HuH-7 (cell line): ENCODE results near the gene UNC45A.
"Not testable (repeated sequence)": the region's sequence is repeated elsewhere in the genome, so short reads cannot be mapped to it uniquely, and the experiment has no call there.

ENCODE experiments used
- DNase-seq: peaks from one replicate; pipeline ENCODE4 v3.0.0; 2011; ENCODE audit warnings: low spot score

Gene UNC45A

DNA sequence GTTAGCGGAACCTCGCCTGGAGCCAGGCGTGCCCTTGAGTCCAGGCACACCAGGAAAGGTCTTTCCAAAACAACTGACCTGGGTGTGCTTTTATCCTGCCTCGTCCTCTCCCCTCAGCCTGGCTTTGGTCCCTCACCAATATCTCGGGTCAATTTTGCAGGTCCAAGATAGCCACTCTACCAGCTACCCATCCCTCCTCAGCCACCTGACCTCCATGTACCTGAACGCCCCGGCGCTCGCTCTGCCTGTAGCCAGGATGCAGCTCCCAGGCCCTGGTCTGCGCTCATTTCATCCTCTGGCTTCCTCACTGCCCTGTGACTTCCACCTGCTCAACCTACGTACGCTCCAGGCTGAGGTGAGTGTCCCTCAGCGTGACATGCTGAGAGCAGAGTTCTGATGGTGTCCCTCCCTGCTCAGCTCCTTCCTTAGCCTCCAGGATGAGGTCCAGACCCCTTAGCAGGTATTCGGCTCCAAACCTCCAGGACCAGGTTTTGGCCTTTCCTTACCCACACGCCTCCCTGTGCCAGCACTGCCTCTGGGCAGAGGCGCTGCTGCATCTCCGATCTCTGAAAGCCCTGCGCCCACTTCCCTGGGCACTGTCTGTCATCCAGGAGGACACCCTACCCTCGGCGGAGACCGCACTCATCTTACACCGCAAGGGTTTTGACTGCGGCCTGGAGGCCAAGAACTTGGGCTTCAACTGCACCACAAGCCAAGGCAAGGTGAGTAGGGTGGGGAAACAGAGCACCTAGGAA, 16.9 kb upstream of the UNC45A start:
- no peak for DNase-seq

DNA sequence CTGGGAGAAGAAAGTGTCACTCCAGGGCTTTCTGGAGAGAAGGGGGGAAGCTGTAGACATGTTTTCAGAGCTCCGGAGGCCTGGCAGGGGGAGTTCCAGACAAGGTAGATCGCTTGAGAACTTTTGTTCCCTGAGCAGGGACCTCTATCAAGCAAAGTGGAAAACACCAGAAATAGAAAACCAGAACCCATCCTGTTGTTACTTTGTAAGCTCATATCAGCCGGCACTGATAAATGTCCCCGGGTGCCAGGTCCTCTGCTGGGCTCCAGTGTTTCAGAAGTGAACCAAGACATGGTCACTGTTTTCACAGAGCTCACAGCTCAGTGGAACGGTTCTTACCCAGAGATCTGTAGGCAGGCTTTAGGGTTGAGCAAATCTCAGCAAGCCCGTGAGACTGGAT, 16.2 kb upstream of the UNC45A start:
- no peak for DNase-seq

DNA sequence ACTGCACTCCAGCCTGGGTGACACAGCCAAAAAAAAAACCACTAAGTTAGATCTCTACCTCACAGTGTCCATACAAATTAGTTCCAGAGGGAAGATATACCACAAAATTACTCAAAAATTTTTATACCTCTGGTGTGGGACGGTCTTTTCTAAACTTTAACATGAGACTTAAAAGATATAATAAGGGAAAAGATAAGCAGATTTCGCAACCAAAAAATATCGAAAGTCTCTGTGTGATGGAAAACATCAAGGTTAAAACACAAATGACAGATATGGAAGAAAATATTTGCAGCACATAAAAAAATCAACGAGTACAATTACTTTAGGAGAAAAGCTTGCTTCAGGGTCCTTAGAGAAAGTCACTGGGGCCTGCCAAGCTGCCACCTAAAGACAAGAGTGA, 13.2 kb upstream of the UNC45A start:
- no peak for DNase-seq

DNA sequence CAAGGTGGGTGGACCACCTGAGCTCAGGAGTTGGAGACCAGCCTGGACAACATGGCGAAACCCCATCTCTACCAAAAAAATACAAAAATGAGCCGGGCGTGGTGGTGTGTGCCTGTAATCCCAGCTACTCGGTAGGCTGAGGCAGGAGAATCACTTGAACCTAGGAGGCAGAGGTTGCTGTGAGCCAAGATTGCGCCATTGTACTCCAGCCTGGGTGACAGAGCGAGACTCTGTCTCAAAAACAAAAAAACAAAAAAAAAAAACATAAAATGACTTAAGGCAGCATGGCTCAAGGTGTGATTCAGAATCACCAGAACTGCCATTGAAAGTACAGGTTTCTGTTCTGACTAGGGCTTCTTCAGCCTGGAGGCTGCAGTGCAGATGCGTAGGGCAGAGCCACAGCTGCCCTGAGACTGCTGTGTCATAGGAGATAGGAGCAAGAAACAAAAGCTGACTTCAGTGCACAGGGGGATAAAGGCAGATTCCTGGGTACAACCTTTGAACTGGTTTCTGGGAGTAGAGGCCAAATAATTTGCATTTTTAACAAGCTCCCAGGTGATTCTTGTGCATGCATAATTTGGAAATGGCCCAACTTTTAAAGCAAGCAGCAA, 12.3 kb upstream of the UNC45A start:
- DNase-seq, result peak; percentile 41

DNA sequence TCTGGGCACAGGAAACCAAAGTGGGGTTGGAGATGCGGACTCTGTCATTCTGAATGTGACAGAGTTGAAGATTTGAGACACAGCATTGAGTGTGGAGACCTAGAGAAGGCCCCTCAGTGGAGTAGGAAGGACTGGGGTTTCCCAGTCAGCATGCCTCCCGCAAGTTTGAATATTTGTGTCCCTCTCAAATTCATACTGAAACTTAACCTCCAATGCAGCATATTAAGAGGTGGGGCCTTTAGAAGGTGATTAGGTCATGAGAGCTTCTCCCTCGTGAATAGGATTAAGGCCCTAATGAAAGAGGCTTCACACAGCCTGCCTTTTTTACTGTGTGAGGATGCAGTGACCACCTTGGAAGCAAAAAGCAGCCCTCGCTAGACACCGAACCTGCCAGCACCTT, 10.7 kb upstream of the UNC45A start:
- no peak for DNase-seq

DNA sequence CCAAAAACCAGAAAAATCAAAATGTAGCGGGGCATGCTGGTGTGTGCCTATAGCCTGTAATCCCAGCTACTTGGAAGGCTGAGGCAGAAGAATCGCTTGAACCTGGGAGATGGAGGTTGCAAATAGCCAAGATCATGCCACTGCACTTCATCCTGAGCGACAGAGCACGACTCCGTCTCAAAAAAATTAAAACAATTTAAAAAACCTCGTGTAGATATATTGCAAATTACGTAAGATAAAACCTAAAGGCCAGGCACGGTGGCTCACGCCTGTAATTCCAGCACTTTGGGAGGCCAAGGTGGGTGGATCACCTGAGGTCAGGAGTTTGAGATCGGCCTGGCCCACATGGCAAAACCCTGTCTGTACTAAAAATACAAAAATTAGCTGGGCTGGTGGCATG, 8.3 kb upstream of the UNC45A start:
- not testable (repeated sequence) for DNase-seq

DNA sequence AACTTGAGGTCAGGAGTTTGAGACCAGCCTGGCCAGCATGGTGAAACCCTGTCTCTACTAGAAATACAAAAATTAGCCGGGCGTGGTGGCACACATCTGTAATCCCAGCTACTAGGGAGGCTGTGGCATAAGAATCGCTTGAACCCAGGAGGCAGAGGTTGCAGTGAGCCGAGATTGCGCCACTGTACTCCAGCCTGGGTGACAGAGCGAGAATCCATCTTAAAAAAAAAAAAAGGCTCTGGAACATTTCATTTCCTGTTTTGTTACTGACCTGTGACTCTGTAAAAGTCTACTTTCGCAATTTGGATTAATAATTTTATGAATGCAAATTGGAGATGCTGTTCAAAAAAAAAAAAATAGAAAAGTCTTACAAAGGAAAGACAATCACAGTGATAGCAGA, 7.0 kb upstream of the UNC45A start:
- DNase-seq, result not testable (repeated sequence)

DNA sequence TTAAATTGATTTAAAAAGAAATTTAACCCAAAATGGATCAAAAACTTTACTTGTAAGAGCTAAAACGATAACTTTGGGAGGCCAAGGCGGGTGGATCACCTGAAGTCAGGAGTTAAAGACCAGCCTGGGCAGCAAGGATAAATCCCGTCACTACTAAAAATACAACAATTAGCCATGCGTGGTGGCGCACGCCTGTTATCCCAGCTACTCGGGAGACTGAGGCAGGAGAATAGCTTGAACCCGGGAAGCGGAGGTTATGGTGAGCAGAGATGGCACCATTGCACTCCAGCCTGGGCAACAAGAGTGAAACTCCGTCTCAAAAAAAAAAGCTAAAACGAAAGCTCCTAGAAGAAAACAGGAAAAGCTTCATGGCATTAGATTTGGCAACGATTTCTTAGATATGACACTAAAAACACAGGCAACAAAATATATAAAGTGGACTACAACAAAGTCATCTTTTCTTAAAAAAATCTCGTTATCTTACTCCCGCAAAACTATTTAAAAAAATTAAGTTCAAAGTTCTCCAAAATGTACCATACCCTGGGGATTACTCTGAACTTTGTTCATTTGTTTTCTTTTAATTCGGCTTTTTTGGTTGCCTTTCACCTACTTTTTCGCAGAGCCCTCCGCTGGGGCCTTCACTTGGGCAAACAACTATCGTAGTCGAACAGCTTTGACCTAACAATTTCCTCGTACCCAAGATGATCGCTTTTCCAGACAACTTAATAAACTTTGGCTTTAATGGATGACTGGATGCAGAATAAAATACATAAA, 5.7 kb upstream of the UNC45A start:
- no peak for DNase-seq

DNA sequence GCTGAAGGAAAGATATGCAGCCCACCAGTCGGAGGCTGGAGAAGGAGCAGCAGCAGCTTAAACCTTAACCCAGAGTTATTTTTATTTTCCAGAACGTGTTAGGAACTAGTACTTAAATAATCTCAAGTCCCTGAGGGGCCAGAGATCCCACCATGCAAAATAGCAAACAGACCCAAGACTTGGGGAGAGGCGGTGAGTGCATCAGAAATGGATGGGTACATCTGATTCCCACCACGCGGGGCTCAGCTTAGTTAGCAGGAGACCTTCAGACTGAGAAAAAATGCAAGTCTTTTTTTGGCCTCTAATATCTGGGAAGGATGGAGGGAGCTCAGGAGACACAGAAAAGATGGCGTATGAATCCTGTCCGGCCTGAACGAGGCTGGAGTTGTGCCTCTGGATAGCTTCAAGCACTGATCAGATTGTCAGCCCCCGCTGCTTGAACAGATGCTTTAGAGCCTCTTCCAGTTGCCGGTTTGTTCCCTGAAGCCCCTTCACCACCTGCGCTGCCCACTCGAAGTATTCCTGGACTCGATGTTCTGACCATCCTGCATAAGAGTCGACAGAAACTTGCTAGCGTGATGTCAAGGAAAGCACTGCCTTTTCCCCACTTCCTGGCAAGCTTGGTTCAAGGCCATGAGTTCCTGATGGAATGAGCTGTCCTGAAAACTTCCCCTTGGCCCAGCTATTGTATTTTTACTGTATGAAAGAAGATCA, 4.1 kb upstream of the UNC45A start:
- no peak for DNase-seq

DNA sequence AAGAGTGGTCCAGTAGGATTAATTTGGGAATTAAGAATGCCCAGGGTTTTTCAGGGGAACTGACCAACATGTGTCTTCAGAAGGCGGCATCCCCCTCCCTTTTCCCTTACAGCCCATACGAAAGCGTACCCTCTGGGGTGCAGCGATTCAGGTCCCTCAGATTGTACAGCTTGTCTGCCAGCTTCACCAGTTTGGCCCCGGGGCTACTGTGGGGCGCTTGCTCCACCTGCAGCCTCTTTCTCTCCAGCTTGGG, 3.6 kb upstream of the UNC45A start:
- no peak for DNase-seq

DNA sequence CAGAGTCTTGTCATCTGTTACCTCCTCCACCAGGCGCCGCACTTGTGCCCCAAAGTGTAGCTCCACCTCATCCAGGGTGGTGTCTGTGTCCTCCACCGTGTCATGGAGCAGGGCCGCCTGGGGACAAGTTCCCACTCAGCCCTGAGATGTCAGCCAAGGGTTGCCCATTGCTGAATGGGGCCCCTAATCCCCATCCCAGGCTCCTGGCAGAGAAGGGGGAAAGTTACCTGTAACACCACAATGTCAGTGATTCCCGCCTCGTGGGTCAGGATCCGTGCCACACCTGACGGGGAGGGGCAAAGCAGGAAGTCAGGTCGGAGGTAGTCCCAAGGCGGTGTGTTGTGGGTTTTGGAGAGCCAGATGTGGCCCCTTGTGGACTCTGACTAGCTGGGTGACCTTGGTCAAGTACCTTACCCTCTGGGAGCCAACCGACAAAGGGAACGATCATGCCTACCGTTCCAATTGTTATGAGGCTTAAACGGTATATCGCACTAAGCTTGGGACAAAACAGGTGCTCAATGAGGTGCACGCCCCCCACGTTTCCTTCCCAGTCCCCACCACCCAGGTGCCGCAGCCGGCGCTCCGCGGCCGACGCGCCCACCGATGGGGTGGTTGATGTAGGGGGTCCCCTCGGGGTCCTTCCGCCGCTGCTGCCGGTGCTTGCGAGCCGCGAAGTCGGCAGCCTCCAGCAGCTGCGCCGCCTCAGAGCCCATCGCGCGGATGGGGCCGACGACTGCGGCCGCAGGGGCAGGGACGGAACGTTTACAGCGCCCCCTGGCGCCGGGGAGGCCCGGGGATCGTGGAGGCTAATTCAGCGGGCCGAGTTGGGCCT, 3.0 kb upstream of the UNC45A start, which contains the start of gene HDDC3:
Gene HDDC3, minus strand, starts transcription at position 722 of the 832 bp plus-strand sequence. Its CDS starts 9 bp downstream, at position 713.
- DNase-seq, result peak; percentile 97

DNA sequence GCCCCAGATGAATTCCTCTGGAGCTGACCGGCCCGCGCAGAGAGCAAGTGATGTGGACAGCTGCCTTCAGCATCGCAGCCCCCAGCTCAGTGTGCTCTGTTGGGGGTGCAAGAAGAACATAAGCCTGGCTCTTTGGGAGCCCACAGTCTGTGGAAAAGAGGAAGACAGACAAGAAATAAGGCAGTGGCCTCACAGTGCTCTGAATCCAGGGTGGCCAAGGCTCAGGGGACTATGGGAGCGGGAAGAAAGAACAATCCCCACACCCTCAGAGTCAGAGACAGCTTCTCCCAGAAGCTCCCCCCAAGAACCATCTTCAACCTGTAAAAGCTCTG, 2.5 kb upstream of the UNC45A start:
- no peak for DNase-seq

DNA sequence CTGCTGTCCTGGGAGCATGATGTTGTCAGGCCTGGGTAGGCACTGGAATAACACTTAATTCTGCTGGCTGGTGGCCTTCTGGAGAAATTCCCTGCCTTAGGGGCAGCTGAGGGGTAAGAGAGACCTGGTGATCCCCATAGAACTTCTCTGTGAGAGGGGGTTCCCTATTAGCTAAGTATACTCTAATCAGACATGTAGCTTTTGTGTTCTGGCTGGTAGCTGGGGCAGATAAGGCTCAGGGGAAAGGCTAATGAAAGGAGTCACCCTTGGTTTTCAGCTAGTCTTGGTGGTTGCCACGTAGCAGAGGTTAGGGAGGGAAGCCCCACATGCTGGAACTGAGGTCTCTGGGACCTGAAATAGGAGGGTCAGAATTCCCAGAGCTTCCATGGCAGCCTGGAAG, 1.8 kb upstream of the UNC45A start:
- no peak for DNase-seq

DNA sequence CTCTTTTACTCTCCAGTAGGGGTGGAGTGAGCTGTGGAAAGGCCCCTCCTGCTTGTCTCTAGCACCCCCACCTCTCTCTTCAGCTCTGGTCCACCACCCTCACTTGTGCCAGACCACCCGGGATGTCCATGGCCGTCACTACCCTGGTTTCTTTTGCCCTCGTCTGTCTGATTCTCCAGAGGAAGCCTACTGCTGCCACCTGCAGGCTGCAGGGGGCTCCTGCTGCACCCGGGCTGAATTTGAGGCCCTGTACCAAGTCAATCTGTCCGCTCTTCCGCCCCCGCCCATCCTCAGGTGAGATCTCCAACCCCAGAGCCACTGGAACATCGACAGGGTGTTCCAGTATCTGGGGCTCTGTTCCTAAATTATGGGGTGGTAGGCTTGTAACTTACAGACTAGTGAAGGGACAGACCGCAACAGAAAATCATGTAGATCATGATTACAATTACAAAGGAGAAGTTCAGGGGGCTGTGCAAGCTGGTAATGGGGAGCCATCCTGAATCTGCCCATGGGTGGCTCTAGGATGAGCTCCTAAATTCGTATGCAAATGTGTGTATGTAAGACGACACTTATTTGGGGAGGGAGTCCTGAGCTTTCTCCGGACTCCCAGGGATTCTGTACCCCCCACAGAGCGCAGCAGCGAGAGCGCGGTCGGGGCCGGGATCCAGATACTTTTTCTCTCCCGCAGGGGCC, 683 bp upstream of the UNC45A start:
- DNase-seq, result peak; percentile 98

DNA sequence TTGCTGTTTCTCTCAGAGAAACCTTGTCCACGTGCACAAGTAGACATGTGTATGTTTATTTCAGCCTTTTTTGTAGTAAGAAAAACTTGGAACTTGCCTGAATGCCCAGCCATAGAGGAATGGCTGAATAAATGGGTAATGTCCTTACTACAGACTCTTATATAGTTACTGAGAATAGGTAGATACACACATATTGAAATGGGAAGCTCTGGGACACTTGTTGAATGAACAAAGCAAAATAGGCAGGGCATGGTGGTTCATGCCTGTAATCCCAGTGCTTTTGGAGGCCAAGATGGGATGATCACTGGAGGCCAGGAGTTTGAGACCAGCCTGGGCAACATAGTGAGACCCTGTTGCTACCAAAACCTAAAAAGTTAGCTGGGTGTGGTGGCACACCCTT, 1.7 kb downstream of the UNC45A start:
- DNase-seq, result no peak

DNA sequence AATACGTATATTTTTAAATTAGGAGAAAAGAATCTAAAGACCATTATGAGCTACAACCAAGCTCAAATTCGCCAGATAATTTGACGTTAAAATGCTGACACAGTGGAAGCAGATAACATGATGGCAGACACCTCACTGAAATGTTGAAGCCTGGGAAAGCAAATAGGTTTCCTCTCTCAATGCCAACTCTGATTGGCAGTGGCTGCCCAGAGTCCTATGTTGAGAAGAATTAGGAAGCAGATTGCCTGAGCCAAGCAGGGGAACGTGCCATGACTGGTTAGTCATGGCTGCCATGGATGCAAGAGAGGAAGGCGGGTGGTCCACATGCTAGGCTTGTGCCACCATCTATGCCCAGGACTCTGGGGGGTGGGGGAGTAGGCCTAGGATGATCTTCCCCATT, 3.2 kb downstream of the UNC45A start:
- no peak for DNase-seq

DNA sequence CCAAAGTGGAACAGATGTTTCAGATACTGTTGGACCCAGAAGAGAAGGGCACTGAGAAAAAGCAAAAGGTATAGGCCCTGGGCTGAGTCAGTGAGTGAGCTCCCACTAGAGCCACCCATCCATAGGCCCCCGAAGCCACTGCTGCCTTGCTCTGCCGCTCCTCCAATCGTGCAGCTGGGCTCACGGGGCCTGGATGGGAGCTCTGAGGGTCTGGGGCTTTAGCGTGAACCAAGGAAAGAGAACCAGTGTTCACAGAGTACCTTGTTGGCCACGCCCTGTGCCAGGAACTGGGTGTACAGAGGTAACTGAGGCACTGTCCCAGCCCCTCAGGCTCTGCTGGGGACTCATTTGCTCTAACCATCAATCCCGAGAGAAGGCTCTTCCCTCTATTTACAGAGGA, 4.7 kb downstream of the UNC45A start:
- DNase-seq, result no peak

DNA sequence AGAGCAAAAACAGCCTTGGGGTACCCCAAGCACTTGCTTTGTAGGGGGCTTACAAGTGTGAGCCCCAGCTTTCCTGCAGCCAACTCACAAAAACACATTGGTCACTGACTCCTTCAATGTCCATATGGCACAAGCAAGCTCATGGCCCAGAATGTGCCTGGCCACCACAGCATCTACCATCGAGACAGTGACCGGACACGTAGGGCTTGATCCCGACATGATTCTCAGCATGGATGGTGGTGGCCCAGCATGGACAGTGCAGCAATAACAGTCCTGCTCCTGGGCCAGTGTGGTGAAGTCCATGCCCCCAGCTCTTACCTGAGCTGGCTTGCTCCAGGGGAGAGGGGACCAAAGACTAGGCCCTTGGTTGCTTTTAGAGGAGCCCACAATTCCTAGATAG, 6.0 kb downstream of the UNC45A start:
- DNase-seq, result no peak

DNA sequence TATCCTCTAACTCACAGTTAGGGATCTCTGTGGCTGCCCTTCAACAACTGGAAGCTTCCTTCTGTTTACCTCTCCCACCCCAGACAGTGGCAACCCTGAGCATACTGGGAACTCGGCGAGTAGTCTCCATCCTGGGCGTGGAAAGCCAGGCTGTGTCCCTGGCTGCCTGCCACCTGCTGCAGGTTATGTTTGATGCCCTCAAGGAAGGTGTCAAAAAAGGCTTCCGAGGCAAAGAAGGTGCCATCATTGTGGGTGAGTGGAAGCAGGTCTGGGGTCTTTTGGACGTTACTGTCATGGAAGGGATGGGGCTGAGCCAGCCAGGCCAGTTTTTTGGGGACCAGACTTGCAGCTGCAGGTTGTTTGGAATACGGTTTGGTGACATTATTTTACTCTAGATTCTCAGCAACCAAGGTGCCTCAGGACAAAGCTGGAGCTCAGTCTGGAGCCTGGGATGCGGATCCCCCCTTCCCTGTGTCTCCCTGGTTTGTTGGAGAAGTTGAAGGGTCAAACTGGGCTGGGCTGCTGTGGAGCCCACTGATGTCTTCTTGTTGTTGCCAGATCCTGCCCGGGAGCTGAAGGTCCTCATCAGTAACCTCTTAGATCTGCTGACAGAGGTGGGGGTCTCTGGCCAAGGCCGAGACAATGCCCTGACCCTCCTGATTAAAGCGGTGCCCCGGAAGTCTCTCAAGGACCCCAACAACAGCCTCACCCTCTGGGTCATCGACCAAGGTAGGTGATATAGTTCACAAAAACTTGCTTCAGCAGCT, 7.5 kb downstream of the UNC45A start:
- DNase-seq, result no peak

DNA sequence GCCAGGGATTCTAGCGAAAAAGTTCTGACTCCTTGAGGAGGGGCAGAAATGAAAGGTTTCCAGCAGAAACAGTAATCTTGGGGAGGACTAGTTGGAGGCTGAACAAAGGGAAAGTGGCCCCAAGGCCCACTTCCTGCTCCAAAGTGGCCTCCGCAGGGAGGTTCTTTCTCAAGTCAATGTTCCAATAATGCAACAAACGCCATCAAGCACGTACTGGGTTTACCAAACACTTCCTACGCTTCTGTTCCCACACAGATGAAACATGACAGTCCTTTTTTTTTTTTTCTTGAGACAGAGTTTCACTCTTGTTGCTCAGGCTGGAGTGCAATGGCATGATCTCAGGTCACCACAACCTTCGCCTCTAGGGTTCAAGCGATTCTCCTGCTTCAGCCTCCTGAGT, 10.0 kb downstream of the UNC45A start:
- no peak for DNase-seq

DNA sequence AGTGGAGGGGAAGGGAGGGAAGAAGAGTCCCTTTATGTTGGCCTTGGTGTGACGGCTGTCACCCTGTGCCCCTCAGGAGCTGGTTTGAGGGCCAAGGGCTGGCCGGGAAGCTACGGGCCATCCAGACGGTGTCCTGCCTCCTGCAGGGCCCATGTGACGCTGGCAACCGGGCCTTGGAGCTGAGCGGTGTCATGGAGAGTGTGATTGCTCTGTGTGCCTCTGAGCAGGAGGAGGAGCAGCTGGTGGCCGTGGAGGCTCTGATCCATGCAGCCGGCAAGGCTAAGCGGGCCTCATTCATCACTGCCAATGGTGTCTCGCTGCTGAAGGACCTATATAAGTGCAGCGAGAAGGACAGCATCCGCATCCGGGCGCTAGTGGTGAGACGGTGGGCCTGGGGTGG, 11.5 kb downstream of the UNC45A start:
- DNase-seq, result no peak
